Neuronal stem cell (in vitro differentiated cells): ENCODE measurements around the gene KRR1.
"Not testable (repeated sequence)": the region's sequence is repeated elsewhere in the genome, so short reads cannot be mapped to it uniquely, and the experiment has no call there.

ENCODE experiments used
- DNase-seq: peaks from one replicate; pipeline ENCODE4 v3.0.0-alpha.2; 2013; ENCODE audit warnings: low spot score
- H2AFZ ChIP-seq: one replicate; pipeline ENCODE4 v1.6.1; 2013; ENCODE audit warnings: mild to moderate bottlenecking, low read length, inconsistent platforms
- H2AK5ac ChIP-seq: 2 replicates; pipeline ENCODE4 v1.6.1; 2013; ENCODE audit warnings: low read depth, mild to moderate bottlenecking, inconsistent platforms, low read length, moderate library complexity, mixed read lengths
- H2BK120ac ChIP-seq: 2 replicates; pipeline ENCODE4 v1.6.1; 2013; ENCODE audit warnings: low read depth, mild to moderate bottlenecking, inconsistent platforms, low read length, moderate library complexity, mixed read lengths
- H2BK12ac ChIP-seq: one replicate; pipeline ENCODE4 v1.6.1; 2013; ENCODE audit warnings: low read length, inconsistent platforms
- H2BK15ac ChIP-seq: 2 replicates; pipeline ENCODE4 v1.6.1; 2013; ENCODE audit warnings: mild to moderate bottlenecking, low read length, inconsistent platforms, mixed read lengths
- H2BK5ac ChIP-seq: one replicate; pipeline ENCODE4 v1.6.1; 2013; ENCODE audit warnings: inconsistent platforms, mild to moderate bottlenecking, low read length, moderate library complexity
- H3K14ac ChIP-seq: one replicate; pipeline ENCODE4 v1.6.1; 2013; ENCODE audit warnings: low read length, inconsistent platforms
- H3K18ac ChIP-seq: 2 replicates; pipeline ENCODE4 v1.6.1; 2013; ENCODE audit warnings: low read length, inconsistent platforms
- H3K23ac ChIP-seq: 2 replicates; pipeline ENCODE4 v1.6.1; 2013; ENCODE audit warnings: low read depth, mild to moderate bottlenecking, mixed read lengths, low read length, inconsistent platforms; ENCODE audit not compliant: poor library complexity
- H3K27ac ChIP-seq: replicated peaks from 3 replicates; pipeline ENCODE4 v1.5.1; 2013; ENCODE audit warnings: low read length, inconsistent platforms
- H3K27me3 ChIP-seq, 3 experiments: 2 replicates each; pipeline ENCODE4 v1.6.1; 2013; ENCODE audit warnings: low read length in 3 of 3, mild to moderate bottlenecking in 2 of 3, inconsistent platforms in 1 of 3, low read depth in 1 of 3, mixed read lengths in 1 of 3, moderate library complexity in 1 of 3; ENCODE audit not compliant: control insufficient read depth in 3 of 3, insufficient read depth in 3 of 3
- H3K36me3 ChIP-seq, 2 donors: replicated peaks in 1 of 2; 2 replicates each; pipeline ENCODE4 v1.6.1; 2013; ENCODE audit warnings: low read length in 2 of 2; ENCODE audit not compliant: control insufficient read depth in 2 of 2, insufficient read depth in 2 of 2
- H3K4ac ChIP-seq: 2 replicates; pipeline ENCODE4 v1.6.1; 2013; ENCODE audit warnings: inconsistent platforms, mild to moderate bottlenecking, low read length, moderate library complexity
- H3K4me1 ChIP-seq, 2 donors: 1 replicate in 1 of 2; 2 replicates in 1 of 2; pipeline ENCODE4 v1.6.1; 2013; ENCODE audit warnings: low read length in 2 of 2, low read depth in 1 of 2; ENCODE audit not compliant: control insufficient read depth in 2 of 2, insufficient read depth in 1 of 2
- H3K4me2 ChIP-seq: one replicate; pipeline ENCODE4 v1.6.1; 2013; ENCODE audit warnings: mild to moderate bottlenecking, low read length, inconsistent platforms; ENCODE audit not compliant: insufficient read depth, poor library complexity, severe bottlenecking
- H3K4me3 ChIP-seq, 2 donors: 2 replicates each; pipeline ENCODE4 v1.5.1; 2013; ENCODE audit warnings: low read length in 2 of 2, mild to moderate bottlenecking in 2 of 2, inconsistent platforms in 1 of 2, moderate library complexity in 1 of 2
- H3K79me1 ChIP-seq: one replicate; pipeline ENCODE4 v1.6.1; 2013; ENCODE audit warnings: low read depth, mild to moderate bottlenecking, inconsistent platforms, low read length, moderate library complexity
- H3K9ac ChIP-seq: one replicate; pipeline ENCODE4 v1.6.1; 2013; ENCODE audit warnings: mild to moderate bottlenecking, low read depth, low read length, inconsistent platforms; ENCODE audit not compliant: poor library complexity
- H3K9me3 ChIP-seq, 2 donors: replicated peaks in 1 of 2; 2 replicates each; pipeline versions ENCODE3 to v1.6.1; 2013; ENCODE audit warnings: low read length in 2 of 2, mild to moderate bottlenecking in 2 of 2, inconsistent platforms in 1 of 2, low read depth in 1 of 2, mixed read lengths in 1 of 2, moderate library complexity in 1 of 2; ENCODE audit not compliant: control insufficient read depth in 2 of 2, insufficient read depth in 1 of 2
- H4K8ac ChIP-seq: one replicate; pipeline ENCODE4 v1.6.1; 2013; ENCODE audit warnings: low read depth, mild to moderate bottlenecking, inconsistent platforms, low read length, moderate library complexity
- H4K91ac ChIP-seq: one replicate; pipeline ENCODE4 v1.6.1; 2013; ENCODE audit warnings: low read length, low read depth, mild to moderate bottlenecking, inconsistent platforms; ENCODE audit not compliant: poor library complexity
- WGBS, 2 donors: extraction: QIAGEN DNeasy Blood & Tissue Kit; methylation state at CpG; one replicate each; pipeline ENCODE4 v1.1.7; 2013; ENCODE audit warnings: missing lambda C conversion rate in 2 of 2, mixed read lengths in 1 of 2; ENCODE audit not compliant: insufficient read length in 2 of 2, insufficient replicate concordance in 1 of 2; ENCODE audit errors: extremely low coverage in 2 of 2; 5-methylcytosine and 5-hydroxymethylcytosine counted together

The KRR1 gene

GRCh38 chr12:75526655-75527511 is 15.5 kb upstream of the KRR1 start:
- no peak overlapping the region for H4K91ac ChIP-seq
- H3K18ac ChIP-seq = no peak overlapping the region
- no peak overlapping the region for H3K4ac ChIP-seq
- no peak overlapping the region for H2BK5ac ChIP-seq
- no peaks in the 10 kb centered on the region for H3K36me3 ChIP-seq
- H2BK15ac ChIP-seq = no peak overlapping the region
- DNase-seq = peak; percentile 24
- H2AK5ac ChIP-seq = no peak overlapping the region
- no peak overlapping the region for H3K9ac ChIP-seq
- no peak overlapping the region for H4K8ac ChIP-seq
- no peak overlapping the region for H3K27ac ChIP-seq
- no peaks in the 10 kb centered on the region for H3K79me1 ChIP-seq
- H3K23ac ChIP-seq = no peak overlapping the region
- H2AFZ ChIP-seq = peak overlapping the region; percentile 66
- no peak overlapping the region for H3K4me2 ChIP-seq
- no peak overlapping the region for H2BK12ac ChIP-seq
- H3K14ac ChIP-seq = no peak overlapping the region
- H3K4me3 ChIP-seq = no peak overlapping the region
- H3K27me3 ChIP-seq = no peaks in the 10 kb centered on the region
- H2BK120ac ChIP-seq = no peak overlapping the region
- H3K9me3 ChIP-seq = no peaks in the 10 kb centered on the region
- WGBS, 2 donors = no CpG with 5 or more reads among the region's 4 CpGs
- no peaks in the 10 kb centered on the region for H3K4me1 ChIP-seq

GRCh38 chr12:75525263-75525662 is 13.9 kb upstream of the KRR1 start:
- no CpG with 5 or more reads among the region's 1 CpG for WGBS, 2 donors
- H2AK5ac ChIP-seq = no peak overlapping the region
- DNase-seq = no peak
- H2AFZ ChIP-seq = no peak overlapping the region
- no peaks in the 10 kb centered on the region for H3K9me3 ChIP-seq
- no peak overlapping the region for H3K27ac ChIP-seq
- no peak overlapping the region for H2BK12ac ChIP-seq
- no peak overlapping the region for H2BK15ac ChIP-seq
- H3K4ac ChIP-seq = no peak overlapping the region
- no peaks in the 10 kb centered on the region for H3K4me1 ChIP-seq
- H4K8ac ChIP-seq = no peak overlapping the region
- no peak overlapping the region for H2BK120ac ChIP-seq
- no peak overlapping the region for H3K14ac ChIP-seq
- no peak overlapping the region for H2BK5ac ChIP-seq
- H3K4me2 ChIP-seq = no peak overlapping the region
- H3K18ac ChIP-seq = no peak overlapping the region
- H3K79me1 ChIP-seq = no peaks in the 10 kb centered on the region
- no peaks in the 10 kb centered on the region for H3K36me3 ChIP-seq
- no peaks in the 10 kb centered on the region for H3K27me3 ChIP-seq
- no peak overlapping the region for H3K9ac ChIP-seq
- H4K91ac ChIP-seq = no peak overlapping the region
- no peak overlapping the region for H3K23ac ChIP-seq
- H3K4me3 ChIP-seq = no peak overlapping the region

GRCh38 chr12:75522124-75522523 is 10.7 kb upstream of the KRR1 start:
- not testable (repeated sequence) for H3K4ac ChIP-seq, H3K23ac ChIP-seq, H3K79me1 ChIP-seq, H3K4me3 ChIP-seq, H3K18ac ChIP-seq, H3K36me3 ChIP-seq, H2BK12ac ChIP-seq, DNase-seq, H2BK15ac ChIP-seq, H3K9ac ChIP-seq, H2BK5ac ChIP-seq, H3K9me3 ChIP-seq, H3K27me3 ChIP-seq, H2AFZ ChIP-seq, H2BK120ac ChIP-seq, H3K27ac ChIP-seq, H4K8ac ChIP-seq, H4K91ac ChIP-seq, H2AK5ac ChIP-seq, H3K4me2 ChIP-seq, H3K4me1 ChIP-seq, H3K14ac ChIP-seq
- no CpG with 5 or more reads among the region's 5 CpGs for WGBS, 2 donors

GRCh38 chr12:75521224-75521623 is 9.8 kb upstream of the KRR1 start:
- H3K4me3 ChIP-seq, H2BK120ac ChIP-seq, H2BK5ac ChIP-seq, H2AK5ac ChIP-seq, H3K79me1 ChIP-seq, H2BK15ac ChIP-seq, H3K27ac ChIP-seq, H3K23ac ChIP-seq, H3K36me3 ChIP-seq, H2BK12ac ChIP-seq, DNase-seq, H3K4me1 ChIP-seq, H3K27me3 ChIP-seq, H4K91ac ChIP-seq, H3K4me2 ChIP-seq, H3K18ac ChIP-seq, H3K9ac ChIP-seq, H3K9me3 ChIP-seq, H3K14ac ChIP-seq, H4K8ac ChIP-seq, H3K4ac ChIP-seq, H2AFZ ChIP-seq: not testable (repeated sequence)
